Measurements from ENCODE around the gene SYT6. TPM values are rescaled to one million over a fixed set of nuclear protein-coding genes. Genes with fewer than 3 reads are reported as not detected.

Gene SYT6
- total RNA-seq, 1 experiment from 2014 or later: not detected

GRCh38 chr1:114167226-114167625 is 13.6 kb upstream of the SYT6 start:
- Mint-ChIP-seq H3K36me3 (ENCODE audit: insufficient read depth, unreplicated experiment) (no peaks in the 10 kb centered on the region), H3K4me3 (ENCODE audit: low read depth, unreplicated experiment) (no peak overlapping the region)

GRCh38 chr1:114164840-114165543 is 11.3 kb upstream of the SYT6 start:
- no peak for DNase-seq
- no TSS peak for BruUV-seq (replicated peaks)
- intact Hi-C loops (cut with micrococcal nuclease; ENCODE audit: unreplicated experiment): no loop called here
- peaks cover 70% of the 10 kb centered on the region for H3K27me3 Mint-ChIP-seq (ENCODE audit: unreplicated experiment)
- TF ChIP-seq CTCF (IDR thresholded peaks at IDR 0.05; ENCODE audit: unreplicated experiment): no peak
- H3K4me1 Mint-ChIP-seq (ENCODE audit: low read depth, unreplicated experiment): no peaks in the 10 kb centered on the region
- no peak overlapping the region for H3K4me3 Mint-ChIP-seq (ENCODE audit: low read depth, unreplicated experiment)
- no peaks in the 10 kb centered on the region for H3K36me3 Mint-ChIP-seq (ENCODE audit: insufficient read depth, unreplicated experiment)
- CTCF ChIA-PET: interaction anchor here (1.1 kb wide), 1 partner anchor 36 kb away, joined by 3 read pairs; no protein-coding TSS in a partner anchor
- H3K9me3 Mint-ChIP-seq (ENCODE audit: low read depth, unreplicated experiment): no peaks in the 10 kb centered on the region
- H3K27ac Mint-ChIP-seq (ENCODE audit: unreplicated experiment): no peak overlapping the region

More at GRCh38 chr1:114167226-114167625, 13.6 kb upstream of the SYT6 start:
- peaks cover 48% of the 10 kb centered on the region for H3K27me3 Mint-ChIP-seq (ENCODE audit: unreplicated experiment)
- no peaks in the 10 kb centered on the region for H3K4me1 Mint-ChIP-seq (ENCODE audit: low read depth, unreplicated experiment)
- no TSS peak for BruUV-seq (replicated peaks)
- TF ChIP-seq CTCF (IDR thresholded peaks at IDR 0.05; ENCODE audit: unreplicated experiment): no peak
- intact Hi-C loops (cut with micrococcal nuclease; ENCODE audit: unreplicated experiment): no loop called here
- H3K9me3 Mint-ChIP-seq (ENCODE audit: low read depth, unreplicated experiment): no peaks in the 10 kb centered on the region
- no peak overlapping the region for H3K27ac Mint-ChIP-seq (ENCODE audit: unreplicated experiment)
- no peak for DNase-seq
- CTCF ChIA-PET: no interaction called here

DNA sequence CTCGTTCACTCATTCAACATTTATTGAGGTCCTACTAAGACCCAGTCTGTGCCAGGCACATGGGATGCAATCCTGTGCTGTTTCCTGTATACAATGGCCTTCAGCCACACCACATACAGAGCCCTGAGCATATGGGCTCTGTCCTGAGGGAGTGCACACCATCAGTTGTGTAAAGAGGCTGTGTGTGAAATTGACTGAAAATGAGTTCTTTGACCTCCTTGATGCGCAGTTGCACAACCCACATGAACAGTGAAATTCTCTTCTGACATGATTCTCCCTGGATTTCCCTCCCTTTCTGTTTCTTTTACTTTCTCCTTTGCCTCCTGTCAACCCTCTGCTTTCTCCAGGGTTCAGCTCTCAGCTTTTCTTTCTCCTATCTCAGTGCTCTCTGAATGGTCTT is 6.3 kb upstream of the SYT6 start:
- H3K4me1 Mint-ChIP-seq (ENCODE audit: low read depth, unreplicated experiment): no peaks in the 10 kb centered on the region
- BruUV-seq (replicated peaks): no TSS peak
- peaks cover 99% of the 10 kb centered on the region for H3K27me3 Mint-ChIP-seq (ENCODE audit: unreplicated experiment)
- intact Hi-C loops (cut with micrococcal nuclease; ENCODE audit: unreplicated experiment): no loop called here
- H3K4me3 Mint-ChIP-seq (ENCODE audit: low read depth, unreplicated experiment): no peak overlapping the region
- H3K36me3 Mint-ChIP-seq (ENCODE audit: insufficient read depth, unreplicated experiment): no peaks in the 10 kb centered on the region
- DNase-seq: no peak
- no peak overlapping the region for H3K27ac Mint-ChIP-seq (ENCODE audit: unreplicated experiment)
- no peaks in the 10 kb centered on the region for H3K9me3 Mint-ChIP-seq (ENCODE audit: low read depth, unreplicated experiment)
- CTCF ChIA-PET: no interaction called here
- TF ChIP-seq CTCF (IDR thresholded peaks at IDR 0.05; ENCODE audit: unreplicated experiment): no peak

GRCh38 chr1:114157275-114157660 is 3.6 kb upstream of the SYT6 start:
- BruUV-seq (replicated peaks): no TSS peak
- Mint-ChIP-seq H3K36me3 (ENCODE audit: insufficient read depth, unreplicated experiment) (no peaks in the 10 kb centered on the region), H3K9me3 (ENCODE audit: low read depth, unreplicated experiment) (no peaks in the 10 kb centered on the region), H3K4me1 (ENCODE audit: low read depth, unreplicated experiment) (no peaks in the 10 kb centered on the region), H3K4me3 (ENCODE audit: low read depth, unreplicated experiment) (no peak overlapping the region), H3K27ac (ENCODE audit: unreplicated experiment) (no peak overlapping the region), H3K27me3 (ENCODE audit: unreplicated experiment) (peaks cover 87% of the 10 kb centered on the region)
- CTCF ChIA-PET: no interaction called here
- intact Hi-C loops (cut with micrococcal nuclease; ENCODE audit: unreplicated experiment): no loop called here
- no peak for TF ChIP-seq CTCF (IDR thresholded peaks at IDR 0.05; ENCODE audit: unreplicated experiment)
- no peak for DNase-seq
